Vagina (tissue), 2 donors: Measurements from ENCODE around the gene RTF2. TPM values are rescaled to one million over a fixed set of nuclear protein-coding genes. Genes with fewer than 3 reads are reported as not detected.

Experiments
- DNase-seq, 2 donors: peaks; one replicate each; pipeline ENCODE4 v3.0.0-alpha.2; 2017; ENCODE audit errors: extremely low spot score in 2 of 2
- H3K27ac ChIP-seq: fragments of 200-600 bp; sonication (generic); one replicate; pipeline ENCODE4 v1.5.1; 2019
- H3K27me3 ChIP-seq: fragments of 200-600 bp; sonication (generic); one replicate; pipeline ENCODE4 v1.5.1; 2019
- H3K36me3 ChIP-seq, 2 donors: fragments of 200-600 bp; sonication (generic); one replicate each; pipeline ENCODE4 v1.5.1; 2017 to 2019
- H3K4me1 ChIP-seq: fragments of 200-600 bp; sonication (generic); one replicate; pipeline ENCODE4 v1.5.1; 2019
- H3K4me3 ChIP-seq, 2 donors: fragments of 200-600 bp; sonication (generic); 1 replicate in 1 of 2; 2 replicates in 1 of 2; pipeline ENCODE4 v1.5.1; 2016 to 2019
- H3K9me3 ChIP-seq: fragments of 200-600 bp; sonication (generic); one replicate; pipeline ENCODE4 v1.5.1; 2019
- POLR2A ChIP-seq, 2 donors: fragments of 450-650 bp; IDR thresholded peaks; one replicate each; pipeline ENCODE4 v1.6.1; 2017; ENCODE audit warnings: antibody characterized with exemption in 2 of 2, mild to moderate bottlenecking in 2 of 2, moderate library complexity in 2 of 2
- POLR2AphosphoS5 ChIP-seq, 2 donors: sonication (generic); formaldehyde crosslinking; IDR thresholded peaks; one replicate each; pipeline ENCODE4 v1.9.0; 2017; ENCODE audit warnings: antibody characterized with exemption in 2 of 2, mild to moderate bottlenecking in 2 of 2, low read depth in 1 of 2; ENCODE audit not compliant: insufficient read depth in 1 of 2
- intact Hi-C: fragments of 100-400 bp; cut with DNase I; formaldehyde crosslinking; loops from one replicate; pipeline ENCODE4 v1.15.1; 2023
- total RNA-seq: library from RNA; depleted of rRNA; stranded (reverse); fragments of >200 nt; gene quantifications from one replicate; pipeline ENCODE4 v1.2.3, GENCODE V29; 2016
- TF ChIP-seq, protein P1 (sequence below), 3 experiments: fragments of 450-650 bp in 2 of 3; fragments of 200-600 bp in 1 of 3; sonication (generic) in 1 of 3; IDR thresholded peaks; one replicate each; pipeline ENCODE4 v1.5.1; 2017 to 2019; ENCODE audit warnings: antibody characterized with exemption in 3 of 3, mild to moderate bottlenecking in 2 of 3, moderate library complexity in 2 of 3

The RTF2 gene
- 47.1 TPM for total RNA-seq

DNA sequence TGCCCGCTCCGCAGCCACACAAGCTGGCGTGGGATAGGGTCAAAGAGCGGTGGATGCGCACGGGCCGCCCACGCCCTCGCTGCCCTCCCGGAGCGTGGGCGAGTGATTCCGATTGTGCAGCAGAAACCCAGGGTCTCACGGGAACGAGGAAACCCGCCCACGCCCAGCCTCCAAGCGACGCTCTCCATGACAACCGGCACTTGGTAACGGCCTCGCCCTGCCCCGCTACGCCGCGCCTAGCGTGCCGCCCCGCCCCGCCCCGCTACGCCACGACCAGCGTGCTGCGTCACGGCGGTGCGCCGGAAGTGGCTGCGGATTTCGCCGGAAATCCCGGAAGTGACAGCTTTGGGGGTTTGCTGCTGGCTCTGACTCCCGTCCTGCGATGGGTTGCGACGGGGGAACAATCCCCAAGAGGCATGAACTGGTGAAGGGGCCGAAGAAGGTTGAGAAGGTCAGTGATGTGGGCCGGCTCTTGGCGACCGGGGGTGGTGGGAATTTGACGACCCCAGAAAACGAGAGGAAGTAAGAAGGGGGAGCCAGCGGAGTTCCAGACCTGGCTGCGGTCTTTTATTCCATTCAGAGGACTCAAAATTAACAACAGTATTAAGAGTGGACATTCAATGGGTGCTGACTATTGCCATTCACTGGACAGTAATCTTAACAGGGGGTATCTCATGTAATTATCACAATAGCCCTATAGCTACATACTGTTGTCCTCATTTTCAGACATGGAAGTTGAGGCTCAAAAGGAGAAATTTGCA, at the start of gene RTF2:
TSS of gene RTF2 (plus strand) at position 312 of the 761 bp plus-strand sequence. CDS start at position 383, 71 bp downstream.
- peak within 1 kb of the TSS; percentile 64 for H3K27ac ChIP-seq
- no peaks in the 10 kb centered on the region for H3K9me3 ChIP-seq
- DNase-seq = peak in 1 of 2 donors; percentile 90
- H3K27me3 ChIP-seq = no peaks in the 10 kb centered on the region
- H3K4me3 ChIP-seq = peak within 1 kb of the TSS; percentile 78
- H3K4me1 ChIP-seq = peaks cover 34% of the 10 kb centered on the region
- peak; percentile 86 to 91 for TF ChIP-seq POLR2AphosphoS5 (IDR thresholded peaks at IDR 0.05; ENCODE audit: insufficient read depth in 1 of 2, low read depth in 1 of 2)
- TF ChIP-seq, protein P1, sequence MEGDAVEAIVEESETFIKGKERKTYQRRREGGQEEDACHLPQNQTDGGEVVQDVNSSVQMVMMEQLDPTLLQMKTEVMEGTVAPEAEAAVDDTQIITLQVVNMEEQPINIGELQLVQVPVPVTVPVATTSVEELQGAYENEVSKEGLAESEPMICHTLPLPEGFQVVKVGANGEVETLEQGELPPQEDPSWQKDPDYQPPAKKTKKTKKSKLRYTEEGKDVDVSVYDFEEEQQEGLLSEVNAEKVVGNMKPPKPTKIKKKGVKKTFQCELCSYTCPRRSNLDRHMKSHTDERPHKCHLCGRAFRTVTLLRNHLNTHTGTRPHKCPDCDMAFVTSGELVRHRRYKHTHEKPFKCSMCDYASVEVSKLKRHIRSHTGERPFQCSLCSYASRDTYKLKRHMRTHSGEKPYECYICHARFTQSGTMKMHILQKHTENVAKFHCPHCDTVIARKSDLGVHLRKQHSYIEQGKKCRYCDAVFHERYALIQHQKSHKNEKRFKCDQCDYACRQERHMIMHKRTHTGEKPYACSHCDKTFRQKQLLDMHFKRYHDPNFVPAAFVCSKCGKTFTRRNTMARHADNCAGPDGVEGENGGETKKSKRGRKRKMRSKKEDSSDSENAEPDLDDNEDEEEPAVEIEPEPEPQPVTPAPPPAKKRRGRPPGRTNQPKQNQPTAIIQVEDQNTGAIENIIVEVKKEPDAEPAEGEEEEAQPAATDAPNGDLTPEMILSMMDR (IDR thresholded peaks at IDR 0.05) = no peak
- peaks cover under 1 to 4% of the 10 kb centered on the region in 2 donors for H3K36me3 ChIP-seq
- intact Hi-C loops = loop anchor here (10.0 kb wide), 1 partner anchor 74 kb away; the partner anchor contains the start of genes AURKA and CSTF1

DNA sequence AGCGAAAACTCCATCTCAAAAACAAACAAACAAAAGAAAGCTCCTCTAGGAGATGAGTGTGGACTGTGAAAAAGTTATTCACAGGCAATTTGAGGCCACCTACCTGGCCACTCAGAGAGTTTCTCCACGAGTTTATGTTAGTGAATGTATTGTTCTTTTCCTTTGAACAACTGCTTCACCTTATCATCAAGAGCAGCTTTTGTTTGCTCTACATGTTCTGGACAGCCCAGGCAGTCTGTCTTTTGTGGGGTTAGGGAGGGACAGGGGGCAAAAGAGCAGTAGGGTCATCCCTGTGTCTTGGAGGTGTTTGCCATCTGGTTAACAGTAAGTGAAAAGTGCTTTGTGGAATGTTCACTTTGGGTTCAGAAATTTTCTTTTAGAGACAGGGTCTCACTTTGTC, 48.4 kb upstream of the RTF2 start:
- peak in 1 of 2 donors; percentile 16 for DNase-seq
- Histone ChIP-seq H3K4me3 (no peak overlapping the region), H3K9me3 (no peaks in the 10 kb centered on the region), H3K36me3 (no peaks in the 10 kb centered on the region), H3K4me1 (no peaks in the 10 kb centered on the region), H3K27ac (no peak overlapping the region), H3K27me3 (no peaks in the 10 kb centered on the region)
- no peak for TF ChIP-seq POLR2AphosphoS5 (IDR thresholded peaks at IDR 0.05; ENCODE audit: insufficient read depth in 1 of 2, low read depth in 1 of 2)
- TF ChIP-seq, protein P1 (IDR thresholded peaks at IDR 0.05) = no peak
- intact Hi-C loops = no loop called here

DNA sequence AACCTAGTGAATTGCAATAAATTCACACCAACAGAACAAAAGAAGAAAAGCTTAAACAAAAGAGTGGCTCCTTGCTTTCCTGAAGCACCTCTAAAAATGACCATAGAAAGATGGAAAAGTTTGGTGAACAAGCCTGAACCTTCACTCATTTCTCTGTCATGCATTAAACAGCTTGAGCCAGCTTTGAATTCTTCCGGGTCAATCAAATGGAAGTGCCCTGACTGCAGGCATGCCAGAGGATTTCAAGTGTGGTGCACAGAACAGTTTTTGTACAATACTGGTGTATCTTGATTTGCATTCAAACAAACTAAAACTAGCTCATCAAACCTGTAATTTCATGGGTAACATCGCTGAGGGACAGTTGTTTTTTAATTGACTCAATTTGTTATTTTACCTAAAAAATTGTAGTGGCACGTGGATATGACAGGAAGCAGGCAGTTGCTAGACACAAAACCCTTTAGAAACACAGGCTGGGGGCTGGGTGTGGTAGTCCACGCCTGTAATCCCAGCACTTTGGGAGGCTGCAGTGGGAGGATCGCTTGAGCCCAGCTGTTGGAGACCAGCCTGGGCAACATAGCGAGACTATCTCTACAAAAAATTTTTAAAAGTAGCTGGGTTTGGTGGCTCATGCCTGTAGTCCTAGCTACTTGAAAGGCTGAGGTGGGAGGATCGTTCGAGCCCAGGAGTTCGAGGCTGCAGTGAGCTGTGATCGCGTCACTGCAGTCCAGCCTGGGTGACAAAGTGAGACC, 47.3 kb upstream of the RTF2 start:
- intact Hi-C loops = no loop called here
- no peak for TF ChIP-seq POLR2A (IDR thresholded peaks at IDR 0.05)
- TF ChIP-seq, protein P1 (IDR thresholded peaks at IDR 0.05) = no peak
- Histone ChIP-seq H3K4me1 (no peaks in the 10 kb centered on the region), H3K4me3 (no peak overlapping the region), H3K36me3 (no peaks in the 10 kb centered on the region), H3K27ac (no peak overlapping the region), H3K27me3 (no peaks in the 10 kb centered on the region), H3K9me3 (no peaks in the 10 kb centered on the region)
- peak in 1 of 2 donors; percentile 25 for DNase-seq

GRCh38 chr20:56422076-56422823, 46.2 kb upstream of the RTF2 start:
- no peak overlapping the region for H3K27ac ChIP-seq
- H3K36me3 ChIP-seq = no peaks in the 10 kb centered on the region
- no peaks in the 10 kb centered on the region for H3K9me3 ChIP-seq
- intact Hi-C loops = no loop called here
- H3K4me1 ChIP-seq = no peaks in the 10 kb centered on the region
- no peak overlapping the region for H3K4me3 ChIP-seq
- TF ChIP-seq POLR2A (IDR thresholded peaks at IDR 0.05) (no peak), POLR2AphosphoS5 (IDR thresholded peaks at IDR 0.05; ENCODE audit: insufficient read depth in 1 of 2, low read depth in 1 of 2) (no peak)
- TF ChIP-seq, protein P1 (IDR thresholded peaks at IDR 0.05) = no peak
- peak in 1 of 2 donors; percentile 60 for DNase-seq
- no peaks in the 10 kb centered on the region for H3K27me3 ChIP-seq
